ENCODE data around the gene NCKAP1.
A peak's percentile ranks its signal among the peaks of the same experiment; 100 is the strongest.
"Not testable (repeated sequence)": the region's sequence is repeated elsewhere in the genome, so short reads cannot be mapped to it uniquely, and the experiment has no call there.

NCKAP1 gene

GRCh38 chr2:183059561-183059960 is 21.3 kb upstream of the NCKAP1 start:
- DNase-seq (ENCODE audit: insufficient read length, low spot score) (peak; percentile 48), FAIRE-seq (peak; percentile 95)
- TF ChIP-seq POLR2A (IDR thresholded peaks at IDR 0.05; ENCODE audit: low read depth, low read length), result no peak

- no peak for DNase-seq (ENCODE audit: insufficient read length, low spot score)
- TF ChIP-seq POLR2A (IDR thresholded peaks at IDR 0.05; ENCODE audit: low read depth, low read length), result no peak
- no peak for FAIRE-seq
These were observed 19.2 kb upstream of the NCKAP1 start for GRCh38 chr2:183057333-183057985.

GRCh38 chr2:183049420-183049819 is 11.2 kb upstream of the NCKAP1 start:
- TF ChIP-seq POLR2A (IDR thresholded peaks at IDR 0.05; ENCODE audit: low read depth, low read length), result no peak
- no peak for DNase-seq (ENCODE audit: insufficient read length, low spot score)
- no peak for FAIRE-seq

- not testable (repeated sequence) for DNase-seq (ENCODE audit: insufficient read length, low spot score); FAIRE-seq
These were observed 9.3 kb upstream of the NCKAP1 start for GRCh38 chr2:183047486-183048125.

GRCh38 chr2:183043580-183043979 is 5.3 kb upstream of the NCKAP1 start:
- not testable (repeated sequence) for FAIRE-seq; DNase-seq (ENCODE audit: insufficient read length, low spot score)

- TF ChIP-seq POLR2A (IDR thresholded peaks at IDR 0.05; ENCODE audit: low read depth, low read length), result no peak
- no peak for FAIRE-seq
These were observed 2.3 kb upstream of the NCKAP1 start for GRCh38 chr2:183040604-183041003.

GRCh38 chr2:183037553-183038340 is 510 bp downstream of the NCKAP1 start:
- peak; percentile 49 for TF ChIP-seq POLR2A (IDR thresholded peaks at IDR 0.05; ENCODE audit: low read depth, low read length)
- DNase-seq (ENCODE audit: insufficient read length, low spot score) (peak; percentile 33), FAIRE-seq (no peak)

More at GRCh38 chr2:183040604-183041003, 2.3 kb upstream of the NCKAP1 start:
- no peak for DNase-seq (ENCODE audit: insufficient read length, low spot score)

GRCh38 chr2:183037074-183037552 is 1.1 kb downstream of the NCKAP1 start:
- TF ChIP-seq POLR2A (IDR thresholded peaks at IDR 0.05; ENCODE audit: low read depth, low read length), result no peak
- DNase-seq (ENCODE audit: insufficient read length, low spot score) (no peak), FAIRE-seq (peak; percentile 73)

GRCh38 chr2:183035954-183036669 is 2.1 kb downstream of the NCKAP1 start:
- TF ChIP-seq POLR2A (IDR thresholded peaks at IDR 0.05; ENCODE audit: low read depth, low read length), result no peak
- DNase-seq (ENCODE audit: insufficient read length, low spot score) (no peak), FAIRE-seq (no peak)

GRCh38 chr2:183035298-183035953 is 2.8 kb downstream of the NCKAP1 start:
- FAIRE-seq (peak; percentile 88), DNase-seq (ENCODE audit: insufficient read length, low spot score) (no peak)
- no peak for TF ChIP-seq POLR2A (IDR thresholded peaks at IDR 0.05; ENCODE audit: low read depth, low read length)

GRCh38 chr2:183034806-183035205 is 3.5 kb downstream of the NCKAP1 start:
- TF ChIP-seq POLR2A (IDR thresholded peaks at IDR 0.05; ENCODE audit: low read depth, low read length), result no peak
- peak; percentile 72 for FAIRE-seq
- DNase-seq (ENCODE audit: insufficient read length, low spot score), result no peak

- DNase-seq (ENCODE audit: insufficient read length, low spot score) (no peak), FAIRE-seq (no peak)
- TF ChIP-seq POLR2A (IDR thresholded peaks at IDR 0.05; ENCODE audit: low read depth, low read length), result no peak
These were observed 4.3 kb downstream of the NCKAP1 start for GRCh38 chr2:183033951-183034350.
